Middle frontal gyrus (tissue), 1 donor: ENCODE data around the gene UNC13A.

ENCODE experiments used
- DNase-seq: peaks from one replicate; pipeline ENCODE4 v3.0.0-alpha.2; 2015; ENCODE audit warnings: low spot score; ENCODE audit errors: extremely low spot score

The UNC13A gene

DNA sequence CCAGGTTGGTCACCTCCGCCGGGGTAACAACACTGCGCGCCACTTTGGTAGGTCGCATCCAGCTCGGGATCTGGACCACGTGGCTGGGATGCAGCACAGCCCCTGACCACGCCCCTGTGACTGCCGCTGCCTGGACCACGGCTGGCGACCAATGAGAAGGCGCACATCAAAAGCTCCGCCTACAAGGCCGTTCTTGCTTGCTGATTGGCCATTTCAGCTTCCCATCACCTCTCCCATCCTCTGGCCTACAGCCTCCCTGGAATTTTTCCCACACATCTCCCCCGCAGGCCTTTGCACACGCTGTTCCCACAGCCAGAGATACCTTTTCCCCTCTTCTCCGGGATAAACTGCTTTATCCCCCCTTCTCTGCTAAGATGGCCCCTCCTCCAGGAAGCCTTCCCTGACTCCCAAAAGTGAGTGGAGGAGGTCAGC is 18.6 kb upstream of the UNC13A start:
- no peak for DNase-seq

GRCh38 chr19:17703824-17704463 is 15.8 kb upstream of the UNC13A start:
- DNase-seq = no peak

GRCh38 chr19:17695198-17695597 is 7.0 kb upstream of the UNC13A start:
- DNase-seq = no peak

DNA sequence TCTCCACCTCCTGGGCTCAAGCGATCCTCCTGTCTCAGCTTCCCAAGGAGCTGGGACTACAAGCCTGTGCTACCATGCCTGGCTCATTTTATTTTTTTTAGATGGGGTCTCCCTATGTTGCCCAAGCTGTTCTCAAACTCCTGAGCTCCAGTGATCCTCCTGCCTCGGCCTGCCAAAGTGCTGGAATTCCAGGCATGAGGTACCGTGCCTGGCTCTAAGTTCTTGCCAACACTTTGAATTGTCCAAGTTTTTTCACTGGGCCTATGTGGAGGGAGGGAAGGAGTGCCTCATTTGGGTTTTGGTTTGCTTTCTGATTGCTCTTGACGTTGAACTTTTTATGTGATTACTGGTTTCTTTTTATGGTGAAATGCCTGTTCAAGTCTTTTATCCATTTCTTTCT is 4.4 kb upstream of the UNC13A start:
- no peak for DNase-seq

GRCh38 chr19:17688853-17689595 is 870 bp upstream of the UNC13A start:
- no peak for DNase-seq

DNA sequence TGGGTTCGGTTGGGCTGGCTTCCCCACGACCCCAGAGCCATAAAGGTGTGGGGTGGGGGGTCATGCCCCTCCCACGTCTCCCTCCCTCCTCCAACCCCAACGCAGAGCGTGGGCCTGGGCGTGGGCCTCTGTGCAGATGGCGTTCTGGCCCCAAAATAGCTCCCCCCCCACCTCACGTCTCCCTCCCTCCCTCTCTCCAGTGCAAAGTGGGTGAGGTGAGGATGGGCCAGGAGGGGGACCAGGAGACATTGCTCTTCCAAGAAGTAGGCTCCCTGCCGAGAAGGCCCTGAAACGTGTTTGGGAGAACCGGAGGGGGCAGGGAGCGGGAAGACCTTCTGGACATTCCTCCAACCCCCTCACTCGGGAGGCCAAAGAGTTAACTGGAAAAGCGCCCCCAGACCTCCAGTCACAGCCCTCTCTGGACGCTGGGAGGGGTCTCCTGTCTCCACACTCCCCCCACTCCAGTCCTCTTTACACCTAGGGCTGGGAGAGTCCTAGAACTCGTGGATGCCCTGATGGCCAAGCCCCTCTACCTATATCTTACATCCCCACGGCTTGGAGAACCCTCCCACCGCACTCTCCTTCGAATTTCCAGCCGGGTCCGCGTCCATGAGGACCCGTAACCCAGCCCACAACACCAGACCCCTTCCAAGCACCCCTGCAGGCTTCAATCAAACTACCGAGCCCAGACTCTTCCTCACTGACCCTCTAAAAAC is 855 bp downstream of the UNC13A start:
- no peak for DNase-seq

DNA sequence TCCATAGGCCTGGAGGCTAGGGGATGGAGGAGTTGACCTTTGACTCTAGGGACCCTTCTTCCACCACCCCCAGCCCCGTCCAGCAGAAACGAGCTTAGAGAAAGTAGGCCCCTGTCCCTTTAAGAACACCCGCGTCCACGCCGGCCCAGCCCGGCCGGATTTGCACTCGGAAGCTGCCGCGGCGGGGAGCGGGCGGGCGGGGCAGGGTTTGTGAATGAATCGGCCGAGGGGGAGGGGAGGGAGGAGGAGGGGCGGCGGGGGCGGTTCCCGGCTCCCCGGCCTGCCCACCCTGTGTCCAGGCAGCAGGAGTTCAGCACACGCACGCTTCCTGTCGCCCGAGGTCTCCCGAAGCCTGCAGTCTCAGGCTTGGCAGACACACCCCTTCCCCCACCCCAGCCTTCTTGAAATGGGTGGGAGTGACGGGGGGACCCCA is 1.5 kb downstream of the UNC13A start:
- no peak for DNase-seq

GRCh38 chr19:17686023-17686521 is 2.1 kb downstream of the UNC13A start:
- no peak for DNase-seq

DNA sequence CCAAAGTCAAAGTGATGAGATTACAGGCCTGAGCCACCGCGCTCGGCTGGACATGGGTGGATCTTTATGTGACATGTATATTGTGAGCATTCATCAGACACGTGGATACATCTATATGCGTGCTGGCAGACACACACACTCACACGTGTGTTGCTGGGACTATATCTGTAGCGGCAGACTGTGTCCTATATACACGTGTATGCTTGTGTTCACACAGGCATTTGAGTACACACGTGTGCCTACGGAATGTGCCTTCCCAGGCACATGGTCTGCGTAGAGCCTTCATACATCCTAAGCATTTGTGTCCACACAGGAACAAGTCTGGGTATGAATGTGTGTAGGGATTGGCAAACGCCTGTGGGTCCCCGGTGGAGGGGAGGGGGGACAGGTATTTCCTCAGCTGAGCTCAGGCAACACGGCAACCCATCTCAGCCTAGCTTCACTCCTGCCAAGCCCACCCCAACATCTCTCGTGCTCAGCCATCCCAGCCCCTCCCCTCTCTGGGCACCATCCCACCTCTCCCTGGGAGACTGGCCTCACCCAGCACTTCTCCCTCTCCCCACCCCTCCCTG is 2.6 kb downstream of the UNC13A start:
- DNase-seq = no peak

GRCh38 chr19:17684256-17684655 is 3.9 kb downstream of the UNC13A start:
- no peak for DNase-seq

DNA sequence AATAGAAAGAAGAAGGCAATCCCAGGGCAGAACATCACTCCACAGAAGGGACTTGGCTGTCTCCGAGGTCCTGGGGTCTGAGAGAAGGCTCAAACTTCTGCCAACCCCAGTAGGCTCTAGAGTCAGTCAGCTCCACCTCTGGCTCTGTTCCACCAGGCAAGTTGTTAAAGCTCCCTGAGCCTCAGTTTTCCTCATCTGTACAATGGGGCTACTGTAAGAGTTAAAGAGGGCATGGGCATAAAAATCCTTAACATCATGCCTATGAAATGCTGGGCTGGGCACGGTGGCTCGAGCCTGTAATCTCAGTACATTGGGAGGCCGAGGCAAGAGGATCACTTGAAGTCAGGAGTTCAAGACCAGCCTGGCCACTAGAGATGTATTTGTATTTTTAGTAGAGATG is 5.1 kb downstream of the UNC13A start:
- no peak for DNase-seq

DNA sequence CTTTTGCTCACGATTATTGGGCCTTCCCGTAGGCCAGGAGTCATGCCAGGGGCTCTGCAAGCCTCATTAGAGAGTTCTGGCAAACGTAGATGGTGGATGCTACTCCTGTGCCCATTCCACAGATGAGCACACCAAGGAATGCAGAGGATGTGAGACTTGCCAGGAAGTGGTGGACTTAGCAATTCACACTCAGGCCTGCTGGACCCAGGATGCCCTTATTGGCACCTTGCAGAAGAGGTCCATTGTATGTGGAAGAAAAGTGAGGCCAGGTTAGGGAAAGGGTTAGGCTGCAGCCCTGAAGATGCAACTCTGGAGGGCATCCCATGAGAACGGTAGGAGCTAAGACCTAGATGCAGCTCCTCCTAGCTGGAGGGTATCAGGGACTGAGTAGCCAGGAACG is 5.9 kb downstream of the UNC13A start:
- no peak for DNase-seq

DNA sequence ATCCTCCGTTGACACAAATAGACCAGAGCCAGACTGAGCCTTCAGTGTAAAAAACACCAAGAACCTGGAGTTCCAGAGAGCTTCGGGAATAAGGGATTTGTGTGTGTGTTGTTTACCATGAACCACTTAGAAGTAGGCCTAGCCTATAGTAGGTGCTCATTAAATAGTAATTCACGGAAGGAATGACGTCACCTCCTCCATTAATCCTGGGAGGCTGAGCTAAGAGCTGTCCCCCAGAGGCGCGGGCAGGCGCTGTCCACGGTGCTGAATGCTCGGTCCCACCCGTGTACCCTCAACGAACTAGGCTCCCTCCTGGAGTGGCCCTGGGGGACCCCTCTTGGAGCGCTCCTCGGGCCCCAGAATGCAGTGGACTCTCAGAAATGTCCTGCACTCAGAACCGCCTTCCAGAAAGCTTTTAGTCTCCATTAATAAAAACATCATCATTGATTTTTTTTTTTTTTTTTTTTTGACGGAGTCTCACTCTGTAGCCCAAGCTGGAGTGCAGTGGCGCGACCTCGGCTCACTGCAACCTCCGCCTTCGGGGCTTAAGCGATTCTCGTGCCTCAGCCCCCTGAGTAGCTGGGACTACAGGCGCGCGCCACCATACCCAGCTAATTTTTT is 6.5 kb downstream of the UNC13A start:
- DNase-seq = no peak

DNA sequence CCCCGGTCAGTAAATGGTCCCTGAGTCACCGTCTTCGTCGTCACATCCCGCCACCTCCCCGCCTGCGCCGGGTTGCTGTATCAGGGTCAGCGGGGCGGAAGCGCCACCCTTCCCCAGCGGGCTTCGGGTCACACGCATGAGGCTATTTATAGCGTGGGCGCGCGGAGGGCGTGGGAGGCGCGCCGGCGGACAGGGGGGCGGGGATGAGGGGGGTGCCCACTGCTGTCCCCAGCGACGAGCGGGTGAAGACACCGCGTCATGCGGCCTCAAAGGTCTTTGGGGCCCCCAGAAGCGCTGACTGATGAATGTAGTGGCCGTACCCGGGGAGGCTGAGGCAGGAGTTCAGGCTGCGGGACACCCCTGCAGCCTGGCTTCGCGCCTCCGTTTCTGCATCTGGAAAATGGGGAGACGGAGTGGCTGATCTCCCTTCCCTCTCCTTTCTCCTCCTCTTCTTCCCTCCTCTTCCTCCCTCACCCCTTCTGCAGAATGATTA is 7.9 kb downstream of the UNC13A start:
- no peak for DNase-seq

GRCh38 chr19:17679526-17680229 is 8.5 kb downstream of the UNC13A start:
- no peak for DNase-seq

DNA sequence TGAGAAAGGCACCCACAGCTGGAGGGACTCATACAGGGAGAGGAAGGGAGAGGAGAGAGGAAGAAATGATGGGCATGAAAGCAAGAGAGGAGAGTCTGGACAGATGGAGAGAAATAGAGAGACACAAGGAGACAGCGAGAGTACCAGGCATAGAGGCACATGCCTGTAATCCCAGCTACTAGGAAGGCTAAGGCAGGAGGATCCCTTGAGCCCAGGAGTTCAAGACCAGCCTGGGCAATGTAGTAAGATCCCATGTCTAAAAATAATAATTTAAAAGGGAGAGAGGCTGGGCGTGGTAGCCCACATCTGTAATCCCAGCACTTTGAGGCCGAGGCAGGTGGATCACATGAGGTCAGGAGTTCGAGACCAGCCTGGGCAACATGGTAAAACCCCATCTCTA is 9.3 kb downstream of the UNC13A start:
- DNase-seq = no peak

GRCh38 chr19:17677002-17677401 is 11.2 kb downstream of the UNC13A start:
- no peak for DNase-seq

GRCh38 chr19:17676295-17676694 is 11.9 kb downstream of the UNC13A start:
- no peak for DNase-seq

DNA sequence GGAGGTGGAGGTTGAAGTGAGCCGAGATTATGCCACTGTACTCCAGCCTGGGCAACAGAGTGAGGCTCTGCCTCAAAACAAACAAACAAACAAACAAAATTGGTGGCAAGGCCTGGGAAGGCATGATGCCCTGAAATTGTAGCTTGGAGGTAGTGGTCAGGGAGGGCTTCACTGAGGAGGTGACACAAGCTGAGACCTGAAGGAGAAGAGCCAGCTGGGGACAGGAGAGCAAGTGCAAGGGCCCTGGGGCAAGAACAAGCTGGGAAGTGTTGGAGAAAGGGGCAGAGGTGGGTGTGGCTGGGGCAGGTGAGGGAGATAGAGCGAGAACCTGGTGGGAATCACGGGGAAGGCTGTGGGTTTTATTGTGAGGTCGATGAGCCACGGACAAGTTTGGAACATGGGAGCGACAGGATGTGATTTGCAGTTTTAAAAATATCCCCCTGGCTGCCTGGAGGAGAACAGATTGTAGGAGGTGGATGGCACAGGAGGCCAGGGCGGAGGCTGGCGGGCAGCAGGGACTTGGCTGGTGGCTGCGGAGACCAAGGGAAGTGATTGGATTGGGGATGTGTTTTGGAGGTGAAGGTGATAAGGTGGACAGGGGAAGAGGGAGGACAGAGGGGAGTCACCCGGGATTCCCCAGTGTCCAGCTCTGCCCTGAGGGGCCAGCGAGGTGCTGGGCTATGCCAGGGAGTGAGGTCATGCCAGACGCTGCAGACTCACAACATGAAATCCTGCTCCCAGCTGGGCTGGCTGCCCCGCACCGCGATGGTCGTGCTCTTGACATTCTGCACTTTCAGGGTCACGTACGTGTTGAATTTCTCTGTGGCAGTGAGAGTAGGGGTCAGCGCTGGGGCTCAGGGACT is 14.0 kb downstream of the UNC13A start:
- peak; percentile 27 for DNase-seq

DNA sequence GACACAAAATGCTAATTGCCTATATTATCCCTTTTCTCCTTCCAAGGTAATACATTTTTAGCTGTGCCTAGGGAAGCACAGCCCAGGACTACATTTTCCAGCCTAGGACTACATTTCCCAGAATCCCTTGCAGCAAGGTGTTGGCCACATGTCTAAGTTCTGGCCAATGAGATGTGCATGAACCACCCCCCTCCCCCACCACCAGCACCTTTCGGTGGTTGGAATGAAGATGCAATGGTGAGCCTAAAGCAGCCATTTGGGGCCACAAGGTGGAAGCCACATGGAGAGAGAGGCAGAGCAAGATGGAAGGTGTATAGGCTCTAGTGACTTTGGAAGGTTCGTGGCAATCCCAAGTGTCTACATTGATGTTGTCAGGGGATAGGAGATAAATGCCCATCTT is 16.2 kb downstream of the UNC13A start:
- no peak for DNase-seq
